IMR-90 (cell line): ENCODE measurements around the gene CDH23.

ENCODE experiments used
- CTCF ChIP-seq: conservative IDR thresholded peaks from 2 replicates; pipeline ENCODE4 v1.5.1; 2012; ENCODE audit warnings: mild to moderate bottlenecking, low read depth, low read length, improper control_type of control experiment
- POLR2A ChIP-seq: IDR thresholded peaks from 2 replicates; pipeline ENCODE4 v1.6.1; 2012; ENCODE audit warnings: mild to moderate bottlenecking, low read depth, low read length
- TF ChIP-seq, protein P1 (sequence below): fragments of 150-350 bp; IDR thresholded peaks from 2 replicates; pipeline ENCODE4 v1.6.1; 2017; ENCODE audit warnings: mild to moderate bottlenecking, antibody characterized with exemption, low read length, low read depth

DNA sequence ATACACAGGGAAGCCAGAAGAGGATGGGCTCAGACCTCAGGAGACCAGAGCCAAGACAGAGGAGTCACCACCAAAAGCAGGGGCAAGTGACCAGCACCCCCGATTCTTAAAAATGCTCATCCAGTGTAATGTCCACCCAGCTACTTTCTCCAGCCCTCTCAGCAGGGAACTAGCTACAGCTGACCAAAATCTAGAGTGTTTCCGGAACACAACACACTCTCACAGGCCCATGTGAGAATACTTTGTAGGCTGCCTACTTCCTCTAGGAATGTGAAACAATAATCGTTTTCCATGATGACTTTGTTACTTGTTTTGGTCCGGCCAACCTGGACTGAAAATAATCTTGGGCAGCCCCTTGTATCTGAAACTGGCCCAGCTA lies 439.9 kb downstream of the CDH23 start:
- no peak for TF ChIP-seq CTCF
- TF ChIP-seq POLR2A = no peak
- TF ChIP-seq, protein P1, sequence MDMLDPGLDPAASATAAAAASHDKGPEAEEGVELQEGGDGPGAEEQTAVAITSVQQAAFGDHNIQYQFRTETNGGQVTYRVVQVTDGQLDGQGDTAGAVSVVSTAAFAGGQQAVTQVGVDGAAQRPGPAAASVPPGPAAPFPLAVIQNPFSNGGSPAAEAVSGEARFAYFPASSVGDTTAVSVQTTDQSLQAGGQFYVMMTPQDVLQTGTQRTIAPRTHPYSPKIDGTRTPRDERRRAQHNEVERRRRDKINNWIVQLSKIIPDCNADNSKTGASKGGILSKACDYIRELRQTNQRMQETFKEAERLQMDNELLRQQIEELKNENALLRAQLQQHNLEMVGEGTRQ = no peak
